Thyroid gland (tissue), 4 donors: ENCODE measurements around the gene LPCAT1.

ENCODE experiments used
- POLR2A ChIP-seq, 2 donors: fragments of 450-650 bp; IDR thresholded peaks; one replicate each; pipeline ENCODE4 v1.6.1; 2017; ENCODE audit warnings: antibody characterized with exemption in 2 of 2, mild to moderate bottlenecking in 2 of 2, moderate library complexity in 1 of 2
- TF ChIP-seq, protein P1 (sequence below), 6 experiments: fragments of 200-600 bp in 3 of 6; fragments of 450-650 bp in 3 of 6; sonication (generic) in 3 of 6; IDR thresholded peaks; one replicate each; pipeline ENCODE4 v1.5.1; 2016 to 2019; ENCODE audit warnings: antibody characterized with exemption in 6 of 6, mild to moderate bottlenecking in 2 of 6, inconsistent platforms in 1 of 6, moderate library complexity in 1 of 6

DNA sequence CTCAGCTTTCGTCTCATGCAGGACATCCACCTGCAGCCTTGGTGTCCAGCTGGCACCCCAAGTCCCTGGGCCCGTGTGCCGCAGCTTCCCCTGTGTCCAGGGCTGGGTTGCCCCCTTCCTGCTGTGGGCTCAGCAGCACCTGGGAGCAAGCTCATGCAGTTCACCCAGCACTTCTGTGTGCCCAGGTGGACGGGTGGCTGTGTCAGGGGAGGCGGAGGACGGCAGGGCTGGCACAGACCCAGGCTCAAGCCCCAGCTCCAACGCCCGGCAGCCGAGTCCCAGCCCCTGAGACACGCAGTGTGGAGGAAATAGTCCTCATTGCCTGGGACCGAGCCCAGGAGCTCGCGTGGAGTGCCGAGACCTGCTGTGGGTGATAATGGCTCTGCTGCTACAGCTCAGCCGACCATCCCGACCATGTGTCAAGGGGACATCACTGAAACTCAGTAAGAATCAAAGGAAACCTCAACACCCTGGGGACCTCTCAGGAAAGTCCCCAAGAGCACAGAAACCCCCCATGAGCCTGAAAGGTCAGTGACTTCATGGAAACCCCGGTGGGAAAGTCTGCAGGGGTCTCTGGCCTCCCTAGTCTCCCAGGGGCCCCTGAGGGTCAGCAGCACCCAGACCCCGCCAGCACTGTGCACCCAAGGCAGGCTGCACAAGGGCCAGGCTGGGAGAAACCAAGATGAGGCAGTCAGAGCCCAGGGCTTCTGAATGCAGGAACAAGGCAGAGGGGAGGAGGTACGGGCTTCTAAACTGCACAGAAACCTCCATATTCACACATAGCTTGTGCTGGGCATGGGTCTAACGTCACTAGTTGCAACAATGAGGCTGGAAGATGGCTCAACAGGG lies 38.8 kb downstream of the LPCAT1 start:
- no peak for TF ChIP-seq POLR2A (IDR thresholded peaks at IDR 0.05)
- TF ChIP-seq, protein P1, sequence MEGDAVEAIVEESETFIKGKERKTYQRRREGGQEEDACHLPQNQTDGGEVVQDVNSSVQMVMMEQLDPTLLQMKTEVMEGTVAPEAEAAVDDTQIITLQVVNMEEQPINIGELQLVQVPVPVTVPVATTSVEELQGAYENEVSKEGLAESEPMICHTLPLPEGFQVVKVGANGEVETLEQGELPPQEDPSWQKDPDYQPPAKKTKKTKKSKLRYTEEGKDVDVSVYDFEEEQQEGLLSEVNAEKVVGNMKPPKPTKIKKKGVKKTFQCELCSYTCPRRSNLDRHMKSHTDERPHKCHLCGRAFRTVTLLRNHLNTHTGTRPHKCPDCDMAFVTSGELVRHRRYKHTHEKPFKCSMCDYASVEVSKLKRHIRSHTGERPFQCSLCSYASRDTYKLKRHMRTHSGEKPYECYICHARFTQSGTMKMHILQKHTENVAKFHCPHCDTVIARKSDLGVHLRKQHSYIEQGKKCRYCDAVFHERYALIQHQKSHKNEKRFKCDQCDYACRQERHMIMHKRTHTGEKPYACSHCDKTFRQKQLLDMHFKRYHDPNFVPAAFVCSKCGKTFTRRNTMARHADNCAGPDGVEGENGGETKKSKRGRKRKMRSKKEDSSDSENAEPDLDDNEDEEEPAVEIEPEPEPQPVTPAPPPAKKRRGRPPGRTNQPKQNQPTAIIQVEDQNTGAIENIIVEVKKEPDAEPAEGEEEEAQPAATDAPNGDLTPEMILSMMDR (IDR thresholded peaks at IDR 0.05) = no peak
